HG03558 (cell line): ENCODE measurements around the gene TRIM62.

Experiments
- ATAC-seq: cut with Tn5 transposase; IDR thresholded peaks from one replicate; pipeline ENCODE4 v1.9.1; 2021; ENCODE audit warnings: moderate number of reproducible peaks; ENCODE audit not compliant: unreplicated experiment; ENCODE audit errors: extremely low read depth

Gene TRIM62

DNA sequence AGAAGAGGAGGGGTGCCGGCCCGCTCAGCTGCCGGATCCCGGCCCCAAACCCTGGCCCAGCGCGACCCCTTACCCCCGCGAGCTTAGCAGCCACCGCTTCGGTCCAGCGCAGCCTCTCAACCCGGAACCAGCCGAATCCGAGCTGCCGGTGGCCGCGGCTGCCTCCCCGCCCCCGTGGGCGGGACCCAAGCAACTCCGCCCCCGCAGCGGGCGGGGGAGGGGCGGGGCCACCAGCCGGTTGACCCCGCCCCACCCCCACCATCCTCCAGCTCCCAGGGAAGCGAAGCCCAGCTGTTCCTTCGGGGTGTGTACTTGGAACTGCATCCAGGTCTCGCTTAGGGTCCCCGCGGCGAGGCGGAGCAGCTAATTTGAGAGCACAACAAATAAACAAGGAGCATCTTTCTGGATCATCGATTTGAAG is at the start of gene TRIM62:
TRIM62 (minus strand) TSS at position 123 of the 421 bp plus-strand sequence. CDS start 611 bp downstream, outside the sequence.
- ATAC-seq, result no peak

DNA sequence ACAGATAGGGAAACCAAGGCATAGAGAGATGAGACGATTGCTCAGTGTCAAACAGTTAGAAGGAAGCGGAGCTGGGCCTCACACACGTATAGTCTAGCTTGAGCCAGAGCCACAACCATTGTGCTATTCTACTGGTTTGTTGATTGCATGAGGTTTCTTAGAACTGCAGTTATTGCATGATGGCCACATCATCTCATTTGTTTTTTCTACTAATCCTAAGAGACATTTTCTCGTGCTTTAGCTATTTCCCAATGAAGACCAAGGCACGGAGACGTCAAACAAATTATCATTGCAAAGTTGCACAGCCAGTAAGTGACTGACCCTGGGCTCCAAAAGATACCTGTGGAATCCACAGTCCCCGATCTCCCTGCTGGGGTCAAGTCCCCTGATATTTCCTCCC is 49.3 kb upstream of the TRIM62 start:
- ATAC-seq, result no peak

DNA sequence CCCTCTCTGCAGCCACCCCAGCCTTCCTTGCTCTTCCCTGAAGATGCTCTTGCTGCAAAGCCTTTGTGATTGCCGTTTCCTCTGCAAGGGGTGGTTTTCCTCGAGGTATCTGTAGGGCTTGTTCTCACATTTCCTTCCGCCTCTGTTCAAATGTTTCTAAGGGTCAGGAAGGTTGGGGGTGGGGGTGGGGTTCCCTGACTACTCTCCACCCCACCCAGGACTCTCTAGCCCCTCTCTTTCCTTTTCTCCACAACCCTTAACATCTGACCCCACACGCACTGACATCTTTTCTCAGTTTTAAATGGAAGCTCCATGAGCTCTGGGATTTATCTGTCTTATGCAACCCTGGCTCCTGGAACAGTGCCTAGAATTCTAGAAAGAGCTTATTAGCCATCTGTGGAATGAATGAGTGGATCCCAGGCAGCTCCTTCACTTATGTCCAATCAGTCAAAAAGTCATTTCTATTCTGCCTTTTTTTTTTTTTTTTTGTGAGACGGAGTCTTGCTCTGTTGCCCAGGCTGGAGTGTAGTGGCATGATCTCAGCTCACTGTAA is 47.2 kb upstream of the TRIM62 start:
- no peak for ATAC-seq

DNA sequence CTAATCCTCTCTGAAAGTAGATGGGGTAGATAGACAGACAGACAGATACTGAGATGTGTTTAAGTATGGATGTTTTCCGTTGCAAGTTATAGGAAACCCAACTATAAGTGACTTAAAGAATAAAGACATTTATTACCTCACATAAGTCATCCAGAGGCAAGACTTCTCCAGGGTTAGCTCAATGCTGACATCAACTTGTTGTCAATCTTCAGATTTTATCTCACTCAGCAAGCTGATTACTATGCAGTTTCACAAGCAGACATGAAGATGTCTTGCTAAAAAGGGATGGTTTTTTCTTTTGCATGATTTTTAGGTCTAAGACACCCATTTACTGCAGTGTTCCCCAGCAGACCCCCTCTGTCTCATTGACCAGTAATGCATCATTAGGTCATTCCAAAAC is 43.7 kb upstream of the TRIM62 start:
- no peak for ATAC-seq

DNA sequence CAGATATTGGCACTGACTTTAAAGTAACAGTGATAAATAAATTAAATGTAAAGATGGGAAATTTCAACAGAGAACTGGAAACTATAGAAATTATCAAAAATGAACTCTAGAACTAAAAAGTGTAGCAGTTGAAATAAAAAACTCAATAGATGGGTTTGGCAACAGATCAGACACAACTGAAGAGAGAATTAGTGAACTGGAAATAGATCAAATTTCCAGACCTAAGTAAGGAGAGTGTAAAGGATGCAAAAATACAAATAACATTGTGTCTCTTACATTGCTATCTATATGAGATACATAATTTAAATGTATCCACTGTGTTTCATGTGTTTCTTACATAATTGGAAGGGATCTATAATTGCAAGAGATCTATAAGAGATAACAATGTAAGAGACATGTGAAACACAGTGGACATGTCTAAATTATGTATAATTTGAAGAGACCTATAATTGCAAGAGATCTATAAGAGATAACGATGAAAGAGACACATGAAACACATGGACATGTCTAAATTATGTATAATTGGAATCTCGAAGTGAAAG is 42.4 kb upstream of the TRIM62 start:
- ATAC-seq, result no peak

DNA sequence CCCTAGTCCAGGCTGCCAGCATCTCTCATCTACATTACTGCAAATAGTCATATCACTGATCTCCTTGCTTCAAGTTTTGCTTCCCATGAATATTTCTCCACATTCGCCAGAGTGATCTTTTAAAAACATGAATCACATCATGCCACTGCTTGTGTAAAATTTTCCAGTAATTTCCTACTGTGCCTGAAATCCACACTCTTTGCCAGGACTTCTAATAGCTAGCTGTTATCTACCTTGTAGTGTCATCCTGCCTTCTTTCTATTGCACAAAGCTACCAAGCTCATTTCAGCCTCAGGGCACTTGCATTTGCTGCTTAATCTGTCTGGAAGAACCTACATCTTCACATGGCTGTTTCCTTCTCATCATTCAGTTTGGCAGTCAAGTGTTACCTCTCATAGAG is 40.5 kb upstream of the TRIM62 start:
- ATAC-seq, result no peak

DNA sequence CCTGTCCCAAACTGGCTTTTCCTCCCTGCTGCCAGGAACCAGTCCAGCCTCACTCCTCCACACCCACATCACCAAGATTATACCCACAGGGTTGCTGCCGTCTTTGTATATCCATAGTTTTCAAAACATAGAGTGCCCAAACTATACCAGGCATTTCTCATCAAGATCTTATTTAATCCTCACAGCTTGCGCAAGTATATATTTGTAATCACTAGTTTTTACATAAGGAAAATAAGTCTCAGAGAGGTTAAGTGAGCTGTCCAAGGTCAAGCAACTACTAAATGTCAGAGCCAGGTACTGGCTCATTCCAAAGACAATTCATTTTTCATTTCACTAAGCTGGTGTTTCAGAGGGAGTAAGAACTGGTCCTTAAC is 39.5 kb upstream of the TRIM62 start:
- ATAC-seq, result no peak

DNA sequence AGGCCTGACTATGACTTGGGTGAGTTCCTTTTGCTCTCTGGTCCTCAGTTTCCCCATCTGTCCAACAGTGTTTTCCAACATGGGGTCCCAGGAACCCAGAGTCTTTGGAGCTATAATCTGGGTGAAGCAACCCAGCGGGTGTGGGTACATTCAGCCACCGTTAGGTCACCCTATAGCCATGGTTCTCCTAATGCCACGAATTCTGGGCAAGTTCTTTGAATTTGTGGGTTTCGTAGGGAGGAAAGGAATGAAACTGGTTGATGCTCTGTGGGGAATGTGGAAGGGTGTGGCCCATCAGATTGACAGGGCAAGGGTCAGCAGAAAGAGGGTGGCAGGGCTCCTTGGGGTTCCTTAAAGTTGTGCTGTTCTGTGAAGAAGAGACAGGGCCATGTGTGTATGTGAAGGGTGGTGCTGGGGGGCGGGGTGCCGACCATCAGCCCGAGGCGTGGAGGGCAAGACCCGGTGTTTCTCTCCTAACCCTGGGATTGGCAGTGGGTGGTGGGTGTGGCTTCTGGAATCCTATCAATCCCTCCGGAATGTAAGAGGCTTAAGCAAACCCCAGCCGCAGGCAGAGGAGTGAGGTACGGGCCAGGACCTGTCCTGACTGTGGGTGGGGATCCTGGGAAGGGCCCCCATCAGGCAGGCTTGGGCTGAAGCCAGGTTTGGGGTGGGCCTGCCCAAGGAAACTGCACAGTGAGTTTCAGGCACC is 39.0 kb upstream of the TRIM62 start:
- no peak for ATAC-seq

DNA sequence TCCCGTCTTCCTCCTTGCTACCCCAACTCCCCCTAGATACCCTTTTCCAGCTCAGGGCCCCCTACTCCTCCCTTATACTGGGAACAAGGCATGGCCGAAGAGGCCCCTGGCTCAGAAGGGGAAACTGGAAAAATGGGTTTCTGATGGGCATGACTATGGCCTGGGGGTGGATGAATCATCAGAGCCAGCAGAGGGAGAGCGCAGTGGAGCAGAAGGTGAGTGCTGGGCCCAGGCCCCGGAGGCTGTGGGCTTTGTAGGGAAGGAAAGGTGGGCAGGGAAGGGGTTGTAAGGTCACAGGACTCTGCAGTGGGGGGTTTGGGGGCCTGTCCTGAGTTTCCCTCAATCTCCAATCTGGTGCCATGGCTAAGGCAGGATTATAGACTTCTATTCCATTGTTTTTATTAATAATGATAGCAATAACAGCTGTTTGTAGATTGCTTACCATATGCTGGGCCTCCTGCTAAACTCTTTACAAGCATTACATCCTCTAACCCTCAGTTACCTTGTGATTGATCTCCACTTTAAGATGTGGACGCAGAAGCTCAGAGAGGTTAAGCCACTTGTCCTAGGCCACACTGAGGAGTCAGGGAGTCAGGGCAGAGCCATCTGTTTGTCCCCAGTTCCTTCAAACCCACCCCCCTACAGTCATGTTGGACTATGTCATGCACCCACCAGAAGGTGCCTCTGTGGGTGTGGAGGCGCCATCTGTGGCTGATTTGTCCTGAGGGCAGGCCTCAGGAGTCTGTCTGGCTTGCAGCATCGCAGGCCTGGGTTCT is 38.2 kb upstream of the TRIM62 start:
- no peak for ATAC-seq

DNA sequence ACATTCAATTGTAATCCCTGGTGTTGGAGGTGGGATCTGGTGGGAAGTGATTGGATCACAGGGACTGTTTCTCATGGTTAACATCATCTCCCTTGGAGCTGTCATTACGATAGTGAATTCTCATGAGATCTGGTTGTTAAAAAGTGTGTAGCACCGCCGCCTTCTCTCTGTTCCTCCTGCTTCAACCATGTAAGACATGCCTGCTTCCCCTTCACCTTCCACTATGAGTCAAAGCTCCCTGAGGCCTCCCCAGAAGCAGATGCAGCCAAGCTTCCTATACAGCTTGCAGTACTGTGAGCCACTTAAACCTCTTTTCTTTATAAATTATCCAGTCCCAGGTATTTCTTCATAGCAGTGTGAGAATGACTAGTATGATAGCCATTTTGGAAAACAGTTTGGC is 30.1 kb upstream of the TRIM62 start:
- ATAC-seq, result no peak

DNA sequence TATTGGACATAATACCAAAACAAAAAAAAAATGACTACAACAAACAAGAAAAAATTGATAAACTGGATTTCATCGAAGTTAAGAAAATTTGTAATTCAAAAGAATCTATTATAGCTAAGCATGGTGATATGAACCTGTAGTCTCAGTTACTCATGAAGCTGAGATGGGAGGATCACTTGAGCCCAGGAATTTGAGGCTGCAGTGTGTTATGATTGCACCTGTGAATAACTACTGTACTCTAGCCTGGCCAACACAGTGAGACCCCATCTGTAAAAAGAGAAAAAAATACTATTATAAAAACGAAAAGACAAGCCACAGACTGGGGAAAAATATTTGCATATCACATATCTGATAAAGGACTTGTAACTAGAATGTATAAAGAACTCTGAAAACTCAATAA is 24.5 kb upstream of the TRIM62 start:
- no peak for ATAC-seq

DNA sequence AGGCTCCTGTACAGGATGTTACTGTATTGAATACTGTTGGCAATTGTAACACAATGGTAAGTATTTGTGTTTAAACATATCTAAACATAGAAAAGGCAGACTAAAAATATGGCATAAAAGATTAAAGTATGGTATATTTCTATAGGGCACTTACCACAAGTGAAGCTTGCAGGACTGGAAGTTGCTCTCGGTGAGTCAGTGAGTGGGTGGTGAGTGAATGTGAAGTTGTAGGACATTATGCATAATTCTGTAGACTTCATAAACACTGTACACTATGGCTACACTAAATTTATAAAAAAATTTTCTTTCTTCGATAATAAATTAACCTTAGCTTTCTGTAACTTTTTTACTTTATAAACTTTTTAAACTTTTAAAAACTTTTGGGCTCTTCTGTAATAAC is 13.7 kb upstream of the TRIM62 start:
- ATAC-seq, result no peak

DNA sequence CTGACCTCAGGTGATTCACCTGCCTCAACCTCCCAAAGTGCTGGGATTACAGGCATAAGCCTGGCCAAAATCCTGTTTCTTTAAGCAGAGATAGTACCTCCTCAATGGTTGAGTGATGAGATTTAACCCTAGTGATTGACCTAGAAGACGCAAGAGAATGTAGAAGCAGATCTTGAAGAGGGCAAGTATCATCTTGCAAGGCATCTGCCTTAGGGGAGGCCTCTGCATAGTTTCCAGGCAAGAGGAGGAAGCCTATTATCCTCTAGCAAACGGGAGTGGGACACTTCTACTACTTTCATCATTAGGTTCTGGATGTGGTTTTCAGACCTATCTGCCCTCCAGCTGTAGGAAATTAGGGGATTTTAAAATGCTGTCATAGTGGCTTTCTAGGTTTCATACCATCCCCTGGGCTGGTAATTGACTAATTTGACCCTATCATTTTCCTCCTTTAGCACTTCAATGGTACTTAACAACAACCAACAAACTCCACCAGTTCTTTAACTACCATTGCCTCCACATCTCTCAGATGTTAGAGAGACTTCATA is 10.0 kb upstream of the TRIM62 start:
- ATAC-seq, result no peak

DNA sequence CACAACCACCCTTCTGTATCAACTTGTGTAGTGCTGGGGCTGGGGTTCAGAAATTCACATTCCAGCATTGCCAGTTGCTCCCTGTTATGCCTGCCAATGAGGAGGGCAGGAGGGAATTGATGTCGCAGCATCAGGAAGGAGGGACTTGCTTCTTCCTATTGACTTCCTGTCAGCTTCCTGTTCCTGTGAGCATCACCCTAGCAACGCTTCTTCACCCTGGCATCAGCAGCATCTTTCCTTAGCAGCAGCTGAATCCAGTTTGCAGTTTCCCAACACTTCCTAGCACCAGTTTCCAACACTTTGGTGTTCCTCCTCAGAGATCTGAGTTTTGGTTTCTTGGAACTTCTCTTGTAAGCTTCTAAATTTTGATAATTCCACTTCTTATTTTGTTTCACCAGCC is 8.9 kb upstream of the TRIM62 start:
- no peak for ATAC-seq

DNA sequence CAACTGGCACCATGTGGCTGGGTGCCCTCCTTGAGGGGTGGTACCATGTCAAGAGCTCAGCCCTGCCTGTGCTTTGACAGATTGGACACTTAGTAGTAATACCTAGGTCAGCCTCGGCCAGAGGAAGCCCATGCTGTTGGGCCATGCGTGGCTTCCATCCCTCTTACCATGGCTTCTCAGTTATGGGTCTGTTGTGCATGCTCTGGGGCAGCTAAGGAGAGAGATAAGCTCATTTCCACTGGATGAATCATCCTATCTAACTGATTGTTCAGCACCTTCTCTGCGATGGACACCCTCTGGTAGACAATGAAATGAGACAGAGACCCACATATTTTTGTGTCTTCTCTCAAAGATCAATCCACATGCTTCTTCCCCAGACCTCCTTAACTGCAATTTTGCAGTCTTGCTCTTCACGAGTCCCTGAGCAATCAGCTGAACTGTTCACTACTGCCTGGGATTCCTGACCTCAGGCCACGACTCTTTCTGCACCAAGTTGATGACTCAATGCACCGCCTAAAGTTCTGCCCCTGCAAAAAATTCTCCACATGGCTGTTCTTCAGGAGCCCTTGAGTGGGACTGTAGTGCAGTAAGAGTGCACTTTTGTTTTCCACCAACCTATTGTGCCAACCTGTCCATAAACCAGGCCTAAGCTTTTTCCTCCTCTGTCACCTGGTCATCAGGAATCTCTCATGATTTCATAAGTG is 6.9 kb upstream of the TRIM62 start:
- no peak for ATAC-seq

DNA sequence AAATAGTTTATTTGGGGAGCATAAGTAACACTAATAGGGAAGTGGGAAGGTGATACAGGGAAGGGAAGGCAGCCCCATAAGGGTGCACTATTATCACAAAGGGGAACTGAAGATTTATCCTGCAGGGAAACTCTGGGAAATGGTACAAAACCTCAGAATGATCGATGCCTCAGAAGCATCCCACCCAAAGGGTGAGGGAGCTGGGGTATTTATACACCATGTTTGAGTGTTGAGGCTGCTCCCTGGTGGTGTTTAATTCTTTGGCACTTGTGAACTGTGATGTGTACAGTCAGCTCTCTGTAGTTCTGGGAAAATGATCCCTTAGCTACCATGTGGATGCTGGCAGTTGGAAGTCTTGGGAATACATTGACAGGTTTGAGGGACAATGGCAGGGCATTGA is 5.1 kb upstream of the TRIM62 start:
- no peak for ATAC-seq

DNA sequence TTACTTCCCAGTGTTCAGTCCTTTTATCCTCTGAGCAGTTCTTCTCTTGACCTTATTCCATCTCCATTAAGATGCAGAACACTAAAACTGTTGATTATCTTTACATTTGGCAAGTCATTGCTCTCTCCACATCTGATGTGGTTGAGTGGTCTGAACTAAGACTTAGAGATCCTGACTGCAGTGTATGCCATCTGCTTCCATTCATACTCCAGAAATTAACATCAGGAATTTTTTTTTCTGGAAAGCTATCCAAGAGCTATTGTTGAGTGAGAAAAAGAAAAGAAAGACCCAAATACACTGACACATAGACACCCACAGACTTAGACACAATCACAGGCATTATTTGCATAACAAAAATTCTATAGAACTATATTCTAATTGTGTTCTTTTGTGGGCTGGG is 3.7 kb upstream of the TRIM62 start:
- ATAC-seq, result no peak

DNA sequence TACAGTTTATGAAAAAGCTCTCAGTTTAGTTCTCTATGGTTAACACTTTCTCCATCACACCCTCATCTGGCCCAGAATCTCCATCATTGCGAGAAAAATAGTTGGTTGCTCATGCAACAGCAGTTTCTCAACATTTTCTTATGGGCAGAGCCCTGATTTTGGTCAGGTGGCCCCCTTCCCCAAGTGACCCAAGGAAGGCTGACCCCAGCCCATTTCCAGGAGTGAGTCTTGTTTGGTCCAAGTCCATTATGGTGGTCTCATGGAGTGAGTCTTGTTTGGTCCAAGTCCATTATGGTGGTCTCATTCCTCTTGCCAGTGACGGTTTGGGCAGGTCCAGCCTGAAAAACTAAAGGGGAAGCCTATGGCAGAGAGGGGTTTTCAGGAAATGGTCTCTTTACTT is 1.5 kb upstream of the TRIM62 start:
- ATAC-seq, result no peak

DNA sequence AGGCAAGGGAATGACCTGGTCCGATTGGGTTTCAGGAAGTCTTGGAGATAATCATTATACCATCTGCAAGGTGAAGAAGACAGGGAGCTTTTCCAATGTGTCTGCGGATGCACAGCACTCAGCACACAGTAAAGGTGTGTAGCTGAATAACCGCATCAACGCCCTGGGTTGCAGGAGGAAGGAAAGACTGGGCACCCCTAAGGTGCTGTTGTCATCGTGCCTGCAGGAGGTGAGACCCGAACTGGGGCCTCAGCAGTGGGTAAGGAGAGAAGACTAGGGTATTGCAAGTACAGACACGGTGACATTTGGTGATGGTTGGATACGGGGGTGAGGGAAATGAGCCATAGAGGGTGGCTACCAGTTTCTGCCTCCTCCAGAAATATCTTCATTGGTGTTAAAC is 1.1 kb upstream of the TRIM62 start:
- no peak for ATAC-seq

DNA sequence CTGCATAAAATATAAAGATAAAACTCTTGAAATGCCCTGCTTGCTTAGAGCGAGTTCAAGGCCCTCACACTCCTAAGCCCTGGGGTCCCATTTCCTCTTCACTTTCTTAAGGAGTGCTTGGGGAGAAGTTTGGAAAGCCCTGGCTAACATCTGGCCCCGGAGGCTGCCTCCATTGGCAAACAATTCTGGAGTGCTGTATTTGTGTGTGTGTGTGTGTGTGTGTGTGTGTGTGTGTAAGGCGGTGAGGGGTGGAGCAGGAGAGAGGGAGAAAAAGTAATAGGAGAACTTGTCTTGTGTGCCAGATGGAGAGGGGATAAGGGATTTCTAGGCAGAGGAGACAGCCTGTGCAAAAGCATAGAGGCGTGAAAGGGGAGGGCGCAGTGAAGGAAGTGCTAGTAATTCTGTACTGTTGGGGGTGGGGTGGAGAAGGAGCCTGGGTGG is 578 bp upstream of the TRIM62 start:
- ATAC-seq, result no peak
